A549 (cell line): Measurements from ENCODE around the gene ATP6V0C. TPM values are rescaled to one million over a fixed set of nuclear protein-coding genes. Genes with fewer than 3 reads are reported as not detected.

Experiments
- ATAC-seq, 2 experiments: fragments of 200-7000 bp in 1 of 2; fragments of >200 bp in 1 of 2; cut with Nextera tagmentation in 1 of 2; cut with Tn5 transposase in 1 of 2; 3 replicates each; pipeline versions ENCODE4 v1.8.0 to v1.9.1; 2018 to 2020; ENCODE audit warnings: mild to moderate bottlenecking in 1 of 2, moderate library complexity in 1 of 2
- CTCF ChIA-PET: fragments of 300-600 bp; sonication (Branson Sonifier 250); formaldehyde crosslinking; extraction: SDS; loops from one replicate; lab custom pipeline; 2021; ENCODE audit warnings: antibody characterized with exemption, inconsistent platforms; lab: Yijun Ruan, JAX
- POLR2A ChIA-PET: fragments of 350-600 bp; formaldehyde crosslinking; extraction: SDS; loops from one replicate; lab custom pipeline; 2021; ENCODE audit warnings: antibody characterized with exemption, inconsistent platforms; lab: Yijun Ruan, JAX
- DNase-seq, 2 experiments: peaks; one replicate each; pipeline versions ENCODE4 v3.0.0 to v3.0.0-alpha.2; 2011 to 2016; ENCODE audit warnings: low read depth in 1 of 2, low spot score in 1 of 2
- FAIRE-seq: peaks from 2 replicates; lab custom pipeline; 2011; peaks lifted over from hg19 to GRCh38; lab: Jason Lieb, UNC
- H3K27ac ChIP-seq, 2 experiments: fragments of >200 bp; sonication (Bioruptor Twin); formaldehyde crosslinking; 3 replicates each; pipeline ENCODE4 v1.5.1; 2016 to 2017
- H3K4me1 ChIP-seq: fragments of >200 bp; sonication (Bioruptor Twin); formaldehyde crosslinking; 3 replicates; pipeline ENCODE4 v1.6.1; 2016
- H3K4me2 ChIP-seq: fragments of >200 bp; sonication (Bioruptor Twin); formaldehyde crosslinking; 3 replicates; pipeline ENCODE4 v1.6.1; 2016
- H3K4me3 ChIP-seq: fragments of >200 bp; sonication (Bioruptor Twin); formaldehyde crosslinking; 3 replicates; pipeline ENCODE4 v1.5.1; 2016
- H3K9me3 ChIP-seq: fragments of >200 bp; sonication (Bioruptor Twin); formaldehyde crosslinking; 3 replicates; pipeline ENCODE4 v1.6.1; 2016
- CBX2 ChIP-seq: fragments of 200-600 bp; sonication (generic); IDR thresholded peaks from 2 replicates; pipeline ENCODE4 v1.6.1; 2016; ENCODE audit warnings: low read depth, mild to moderate bottlenecking, borderline replicate concordance
- CEBPB ChIP-seq, 2 experiments: fragments of >200 bp in 1 of 2; sonication (Bioruptor Twin) in 1 of 2; formaldehyde crosslinking in 1 of 2; IDR thresholded peaks; 2 replicates each; pipeline ENCODE4 v1.6.1; 2012 to 2016
- CHD4 ChIP-seq: fragments of 200-600 bp; sonication (generic); IDR thresholded peaks from 2 replicates; pipeline ENCODE4 v1.6.1; 2016; ENCODE audit warnings: antibody characterized with exemption, mild to moderate bottlenecking, borderline replicate concordance
- CTCF ChIP-seq: fragments of >200 bp; sonication (Bioruptor Twin); formaldehyde crosslinking; IDR thresholded peaks from 3 replicates; pipeline ENCODE4 v1.5.1; 2016
- MAX ChIP-seq: IDR thresholded peaks from 2 replicates; pipeline ENCODE4 v1.6.1; 2012
- PHF8 ChIP-seq: fragments of 200-600 bp; sonication (generic); IDR thresholded peaks from 2 replicates; pipeline ENCODE4 v1.6.1; 2016; ENCODE audit warnings: low read depth, mild to moderate bottlenecking, antibody characterized with exemption, moderate library complexity, borderline replicate concordance
- RAD21 ChIP-seq, 2 experiments: fragments of >200 bp in 1 of 2; sonication (Bioruptor Twin) in 1 of 2; formaldehyde crosslinking in 1 of 2; IDR thresholded peaks in 1 of 2; conservative IDR thresholded peaks in 1 of 2; 2 replicates in 1 of 2; 3 replicates in 1 of 2; pipeline ENCODE4 v1.6.1; 2012 to 2018; ENCODE audit warnings: inconsistent platforms in 1 of 2
- RNF2 ChIP-seq: fragments of 200-600 bp; sonication (generic); IDR thresholded peaks from 2 replicates; pipeline ENCODE4 v1.6.1; 2016; ENCODE audit warnings: low read depth, mild to moderate bottlenecking, antibody characterized with exemption, moderate library complexity, borderline replicate concordance
- SMC3 ChIP-seq: fragments of >200 bp; sonication (Bioruptor Twin); formaldehyde crosslinking; IDR thresholded peaks from 3 replicates; pipeline ENCODE4 v1.6.1; 2018; ENCODE audit warnings: inconsistent platforms
- SREBF2 ChIP-seq: fragments of 450-650 bp; IDR thresholded peaks from 2 replicates; pipeline ENCODE4 v1.6.1; 2014; ENCODE audit warnings: mild to moderate bottlenecking, moderate library complexity
- ZNF302 ChIP-seq: fragments of 250-450 bp; sonication (Bioruptor Pico); IDR thresholded peaks from 2 replicates; pipeline ENCODE4 v1.9.0; 2021; ENCODE audit warnings: inconsistent platforms, mild to moderate bottlenecking, moderate library complexity
- WGBS: methylation state at CpG from one replicate; pipeline ENCODE4 v1.1.6; 2017; ENCODE audit errors: missing lambda C conversion rate; 5-methylcytosine and 5-hydroxymethylcytosine counted together
- polyA plus RNA-seq, 4 experiments: library from polyadenylated mRNA; depleted of rRNA in 3 of 4; stranded (reverse); fragments of >200 nt; fragmentation: RNase III in 1 of 4; extraction: RNeasy Plus Mini Kit Qiagen cat#74134 plus additional on column Dnase treatment in 1 of 4; gene quantifications; 2 replicates in 3 of 4; 3 replicates in 1 of 4; pipeline ENCODE4 v1.2.3, GENCODE V29; 2011 to 2017
- TF ChIP-seq, protein P1 (sequence below): fragments of 200-600 bp; sonication (generic); IDR thresholded peaks from 2 replicates; pipeline ENCODE4 v1.6.1; 2016; ENCODE audit warnings: antibody characterized with exemption, mild to moderate bottlenecking, moderate library complexity
- TF ChIP-seq, protein P2 (sequence below): IDR thresholded peaks from 2 replicates; pipeline ENCODE4 v1.6.1; 2012
- TF ChIP-seq, protein P3 (sequence below): fragments of >200 bp; sonication (Bioruptor Twin); formaldehyde crosslinking; IDR thresholded peaks from 2 replicates; pipeline ENCODE4 v1.6.1; 2016

Gene ATP6V0C
- polyA plus RNA-seq, 2 of the 4 experiments (the other 2 are of a cell fraction): 9.4 to 153 TPM

DNA sequence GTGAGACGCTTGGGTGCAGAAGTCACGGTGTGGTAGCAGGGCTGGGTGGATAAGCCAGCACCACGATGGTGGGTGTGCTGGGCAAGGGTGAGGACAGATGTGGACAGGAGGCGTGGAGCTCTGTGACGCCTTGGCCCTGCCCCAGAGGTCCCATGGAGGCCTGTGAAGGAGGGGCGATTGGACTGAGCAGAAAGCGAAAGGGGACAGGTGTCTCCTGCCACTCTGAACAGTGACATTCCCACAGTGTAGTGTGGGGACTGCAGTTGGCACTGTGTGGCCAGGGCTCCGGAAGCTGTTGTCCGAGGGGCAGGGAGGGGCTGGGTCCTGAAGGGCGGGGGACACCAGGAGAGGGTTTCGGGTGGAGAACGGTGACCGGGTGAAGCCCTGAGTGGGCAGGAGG is 31.5 kb upstream of the ATP6V0C start:
- FAIRE-seq (no peak), DNase-seq (no peak), ATAC-seq (no peak)
- no peak overlapping the region for H3K4me3 ChIP-seq
- no peak overlapping the region for H3K27ac ChIP-seq
- no peaks in the 10 kb centered on the region for H3K4me1 ChIP-seq
- TF ChIP-seq MAX (no peak), CEBPB (IDR thresholded peaks at IDR 0.05) (no peak)
- 88% methylated on average over 13 of the region's 13 CpGs for WGBS
- no peak overlapping the region for H3K4me2 ChIP-seq
- ChIA-PET POLR2A (no interaction called here), CTCF (interaction anchor here (0.5 to 13.5 kb wide), 8 partner anchors 9 to 1733 kb away, joined by 3 to 98 read pairs (median 4); no protein-coding TSS in a partner anchor)
- no peaks in the 10 kb centered on the region for H3K9me3 ChIP-seq

DNA sequence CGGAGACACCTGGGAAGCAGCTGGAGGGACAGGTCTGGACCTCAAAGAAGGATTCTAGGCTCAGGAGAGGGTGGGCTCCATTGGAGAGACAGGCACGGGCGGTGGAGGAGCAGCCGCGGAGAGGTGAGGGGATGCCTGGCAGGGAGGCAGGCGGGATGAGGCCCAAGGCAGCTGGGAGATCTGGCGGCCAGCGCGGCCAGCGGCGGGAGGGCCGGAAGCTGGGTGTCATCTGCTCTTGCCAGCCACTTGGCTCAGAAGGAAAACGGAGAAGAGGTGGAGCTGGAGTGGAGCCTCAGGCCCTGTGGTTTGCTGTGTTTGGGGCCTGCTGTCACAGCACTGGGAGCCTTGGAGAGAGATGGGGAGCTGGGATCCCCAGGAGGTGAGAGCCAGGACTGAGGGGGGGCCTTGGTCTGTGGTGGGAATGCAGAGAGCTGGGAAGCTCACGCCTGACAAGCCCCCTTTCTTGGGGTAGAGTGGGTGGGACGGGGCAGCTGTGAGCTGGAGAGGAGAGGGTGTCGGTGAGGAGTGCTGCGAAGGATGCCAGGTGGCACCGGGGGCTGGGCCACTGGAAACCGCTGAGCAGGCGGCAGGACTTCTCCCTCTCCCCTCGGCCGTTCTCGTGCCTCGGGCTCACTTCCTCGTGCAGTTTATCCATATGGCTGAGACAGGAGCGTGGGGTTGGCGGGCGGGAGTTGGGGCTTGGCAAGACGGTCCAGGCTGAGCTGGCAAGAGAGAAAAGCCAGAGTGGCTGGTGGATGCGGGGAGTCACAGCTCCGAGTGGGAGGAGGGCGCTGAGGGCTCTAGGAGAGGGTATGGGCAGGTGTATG is 30.8 kb upstream of the ATP6V0C start:
- ChIA-PET CTCF (interaction anchor here (0.6 to 13.5 kb wide), 7 partner anchors 8 to 1734 kb away, joined by 3 to 98 read pairs (median 4); no protein-coding TSS in a partner anchor), POLR2A (interaction anchor here (0.6 kb wide), 1 partner anchor 162 kb away, joined by 7 read pairs; no protein-coding TSS in a partner anchor)
- H3K9me3 ChIP-seq: no peaks in the 10 kb centered on the region
- DNase-seq (no peak), ATAC-seq (no peak), FAIRE-seq (no peak)
- H3K4me3 ChIP-seq: no peak overlapping the region
- WGBS: 88% methylated on average over 32 of the region's 32 CpGs
- TF ChIP-seq RAD21 (conservative IDR thresholded peaks at IDR 0.05 in 1 of 2, IDR thresholded peaks at IDR 0.05 in 1 of 2) (no peak), SMC3 (no peak), RNF2 (no peak), CHD4 (no peak), PHF8 (no peak), SREBF2 (no peak), CBX2 (no peak), ZNF302 (CRISPR knock-in tag) (no peak), CTCF (no peak)
- TF ChIP-seq, protein P1, sequence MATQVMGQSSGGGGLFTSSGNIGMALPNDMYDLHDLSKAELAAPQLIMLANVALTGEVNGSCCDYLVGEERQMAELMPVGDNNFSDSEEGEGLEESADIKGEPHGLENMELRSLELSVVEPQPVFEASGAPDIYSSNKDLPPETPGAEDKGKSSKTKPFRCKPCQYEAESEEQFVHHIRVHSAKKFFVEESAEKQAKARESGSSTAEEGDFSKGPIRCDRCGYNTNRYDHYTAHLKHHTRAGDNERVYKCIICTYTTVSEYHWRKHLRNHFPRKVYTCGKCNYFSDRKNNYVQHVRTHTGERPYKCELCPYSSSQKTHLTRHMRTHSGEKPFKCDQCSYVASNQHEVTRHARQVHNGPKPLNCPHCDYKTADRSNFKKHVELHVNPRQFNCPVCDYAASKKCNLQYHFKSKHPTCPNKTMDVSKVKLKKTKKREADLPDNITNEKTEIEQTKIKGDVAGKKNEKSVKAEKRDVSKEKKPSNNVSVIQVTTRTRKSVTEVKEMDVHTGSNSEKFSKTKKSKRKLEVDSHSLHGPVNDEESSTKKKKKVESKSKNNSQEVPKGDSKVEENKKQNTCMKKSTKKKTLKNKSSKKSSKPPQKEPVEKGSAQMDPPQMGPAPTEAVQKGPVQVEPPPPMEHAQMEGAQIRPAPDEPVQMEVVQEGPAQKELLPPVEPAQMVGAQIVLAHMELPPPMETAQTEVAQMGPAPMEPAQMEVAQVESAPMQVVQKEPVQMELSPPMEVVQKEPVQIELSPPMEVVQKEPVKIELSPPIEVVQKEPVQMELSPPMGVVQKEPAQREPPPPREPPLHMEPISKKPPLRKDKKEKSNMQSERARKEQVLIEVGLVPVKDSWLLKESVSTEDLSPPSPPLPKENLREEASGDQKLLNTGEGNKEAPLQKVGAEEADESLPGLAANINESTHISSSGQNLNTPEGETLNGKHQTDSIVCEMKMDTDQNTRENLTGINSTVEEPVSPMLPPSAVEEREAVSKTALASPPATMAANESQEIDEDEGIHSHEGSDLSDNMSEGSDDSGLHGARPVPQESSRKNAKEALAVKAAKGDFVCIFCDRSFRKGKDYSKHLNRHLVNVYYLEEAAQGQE: no peak
- TF ChIP-seq, protein P2, sequence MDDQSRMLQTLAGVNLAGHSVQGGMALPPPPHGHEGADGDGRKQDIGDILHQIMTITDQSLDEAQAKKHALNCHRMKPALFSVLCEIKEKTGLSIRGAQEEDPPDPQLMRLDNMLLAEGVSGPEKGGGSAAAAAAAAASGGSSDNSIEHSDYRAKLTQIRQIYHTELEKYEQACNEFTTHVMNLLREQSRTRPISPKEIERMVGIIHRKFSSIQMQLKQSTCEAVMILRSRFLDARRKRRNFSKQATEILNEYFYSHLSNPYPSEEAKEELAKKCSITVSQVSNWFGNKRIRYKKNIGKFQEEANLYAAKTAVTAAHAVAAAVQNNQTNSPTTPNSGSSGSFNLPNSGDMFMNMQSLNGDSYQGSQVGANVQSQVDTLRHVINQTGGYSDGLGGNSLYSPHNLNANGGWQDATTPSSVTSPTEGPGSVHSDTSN: no peak
- TF ChIP-seq, protein P3, sequence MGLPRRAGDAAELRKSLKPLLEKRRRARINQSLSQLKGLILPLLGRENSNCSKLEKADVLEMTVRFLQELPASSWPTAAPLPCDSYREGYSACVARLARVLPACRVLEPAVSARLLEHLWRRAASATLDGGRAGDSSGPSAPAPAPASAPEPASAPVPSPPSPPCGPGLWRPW: no peak
- no peak overlapping the region for H3K27ac ChIP-seq
- no peaks in the 10 kb centered on the region for H3K4me1 ChIP-seq
- no peak overlapping the region for H3K4me2 ChIP-seq
